HFFc6 (cell line): ENCODE data around the gene SLC23A1. TPM values are rescaled to one million over a fixed set of nuclear protein-coding genes. Genes with fewer than 3 reads are reported as not detected.
"Not testable (repeated sequence)": the region's sequence is repeated elsewhere in the genome, so short reads cannot be mapped to it uniquely, and the experiment has no call there.

Experiments
- DNase-seq: peaks from one replicate; pipeline ENCODE4 v3.0.0-alpha.2; 2018
- H3K27ac Mint-ChIP-seq: 2 replicates; pipeline ENCODE4 v1.8.0; 2020; ENCODE audit warnings: mild to moderate bottlenecking, mixed read lengths
- H3K27me3 Mint-ChIP-seq: 2 replicates; pipeline ENCODE4 v1.8.0; 2021; ENCODE audit warnings: mild to moderate bottlenecking, moderate library complexity, mixed read lengths; ENCODE audit not compliant: insufficient read depth
- H3K36me3 Mint-ChIP-seq: 2 replicates; pipeline ENCODE4 v1.8.0; 2021; ENCODE audit warnings: low read depth, mixed read lengths
- H3K4me1 Mint-ChIP-seq: 2 replicates; pipeline ENCODE4 v1.8.0; 2020; ENCODE audit warnings: low read depth, mixed read lengths
- H3K4me3 Mint-ChIP-seq: 2 replicates; pipeline ENCODE4 v1.8.0; 2020; ENCODE audit warnings: mild to moderate bottlenecking, moderate library complexity, mixed read lengths
- H3K9me3 Mint-ChIP-seq: 2 replicates; pipeline ENCODE4 v1.8.0; 2020; ENCODE audit warnings: mild to moderate bottlenecking, mixed read lengths
- total RNA-seq, 6 experiments: library from RNA; stranded (reverse); fragmentation: NEBNext Ultra II Directional; extraction: Animal tissue kit (Norgen Biotek cat#: 25700); gene quantifications; 2 replicates in 1 of 6; 3 replicates in 5 of 6; pipeline ENCODE4 v1.2.3, GENCODE V29; 2021
- TF ChIP-seq, protein P1 (sequence below): fragments of 200-600 bp; sonication (generic); IDR thresholded peaks from 2 replicates; pipeline ENCODE4 v1.5.0; 2021; ENCODE audit warnings: antibody characterized with exemption, mild to moderate bottlenecking

The SLC23A1 gene
- total RNA-seq, 6 experiments from 2014 or later, result not detected

DNA sequence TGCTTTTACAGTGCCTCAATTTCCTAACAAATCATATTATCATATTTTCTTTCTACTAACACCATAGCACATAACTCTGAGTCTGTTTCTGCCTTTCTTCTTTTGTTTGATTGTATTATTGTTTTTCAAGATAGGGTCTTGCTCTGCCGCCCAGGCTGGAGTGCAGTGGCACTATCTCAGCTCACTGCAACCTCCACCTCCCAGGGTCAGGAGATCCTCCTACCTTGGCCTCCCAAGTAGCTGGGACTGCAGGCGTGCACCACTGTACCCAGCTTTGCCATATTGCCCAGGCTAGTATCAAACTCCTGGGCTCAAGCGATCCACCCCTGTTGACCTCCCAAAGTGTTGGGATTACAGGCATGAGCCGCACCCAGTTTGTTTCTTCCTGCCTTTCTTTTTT, 22.7 kb downstream of the SLC23A1 start:
- Mint-ChIP-seq H3K27ac (no peak overlapping the region), H3K4me3 (no peak overlapping the region), H3K4me1 (peaks cover 23% of the 10 kb centered on the region), H3K36me3 (peaks cover 18% of the 10 kb centered on the region), H3K9me3 (no peaks in the 10 kb centered on the region), H3K27me3 (peaks cover 2% of the 10 kb centered on the region)
- TF ChIP-seq, protein P1, sequence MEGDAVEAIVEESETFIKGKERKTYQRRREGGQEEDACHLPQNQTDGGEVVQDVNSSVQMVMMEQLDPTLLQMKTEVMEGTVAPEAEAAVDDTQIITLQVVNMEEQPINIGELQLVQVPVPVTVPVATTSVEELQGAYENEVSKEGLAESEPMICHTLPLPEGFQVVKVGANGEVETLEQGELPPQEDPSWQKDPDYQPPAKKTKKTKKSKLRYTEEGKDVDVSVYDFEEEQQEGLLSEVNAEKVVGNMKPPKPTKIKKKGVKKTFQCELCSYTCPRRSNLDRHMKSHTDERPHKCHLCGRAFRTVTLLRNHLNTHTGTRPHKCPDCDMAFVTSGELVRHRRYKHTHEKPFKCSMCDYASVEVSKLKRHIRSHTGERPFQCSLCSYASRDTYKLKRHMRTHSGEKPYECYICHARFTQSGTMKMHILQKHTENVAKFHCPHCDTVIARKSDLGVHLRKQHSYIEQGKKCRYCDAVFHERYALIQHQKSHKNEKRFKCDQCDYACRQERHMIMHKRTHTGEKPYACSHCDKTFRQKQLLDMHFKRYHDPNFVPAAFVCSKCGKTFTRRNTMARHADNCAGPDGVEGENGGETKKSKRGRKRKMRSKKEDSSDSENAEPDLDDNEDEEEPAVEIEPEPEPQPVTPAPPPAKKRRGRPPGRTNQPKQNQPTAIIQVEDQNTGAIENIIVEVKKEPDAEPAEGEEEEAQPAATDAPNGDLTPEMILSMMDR, result no peak
- DNase-seq, result no peak

DNA sequence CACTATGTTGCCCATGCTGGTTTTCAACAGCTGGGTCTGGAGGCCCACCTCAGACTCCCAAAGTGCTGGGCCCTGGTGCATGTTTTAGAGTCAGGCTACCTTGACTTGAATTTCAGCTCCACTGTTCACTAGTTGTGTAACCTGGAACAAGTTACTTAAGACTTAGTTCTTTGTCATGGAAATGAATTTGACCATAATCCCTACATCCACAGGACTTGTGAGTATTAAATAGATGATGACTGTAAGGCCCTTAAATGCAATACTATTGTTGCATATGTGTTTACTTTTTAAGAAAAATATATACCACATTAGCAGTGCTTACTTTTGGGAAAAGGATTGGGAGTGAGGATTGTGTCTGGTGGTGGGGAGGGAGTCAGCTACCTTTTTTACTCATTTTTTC, 25.0 kb downstream of the SLC23A1 start:
- Mint-ChIP-seq H3K4me3 (no peak overlapping the region), H3K36me3 (peaks cover 13% of the 10 kb centered on the region), H3K9me3 (peaks cover 6% of the 10 kb centered on the region; the same call in 1 of the 2 replicates), H3K27ac (no peak overlapping the region), H3K4me1 (peaks cover 23% of the 10 kb centered on the region), H3K27me3 (peaks cover 2% of the 10 kb centered on the region; the same call in 1 of the 2 replicates)
- TF ChIP-seq, protein P1, result no peak
- DNase-seq, result no peak

DNA sequence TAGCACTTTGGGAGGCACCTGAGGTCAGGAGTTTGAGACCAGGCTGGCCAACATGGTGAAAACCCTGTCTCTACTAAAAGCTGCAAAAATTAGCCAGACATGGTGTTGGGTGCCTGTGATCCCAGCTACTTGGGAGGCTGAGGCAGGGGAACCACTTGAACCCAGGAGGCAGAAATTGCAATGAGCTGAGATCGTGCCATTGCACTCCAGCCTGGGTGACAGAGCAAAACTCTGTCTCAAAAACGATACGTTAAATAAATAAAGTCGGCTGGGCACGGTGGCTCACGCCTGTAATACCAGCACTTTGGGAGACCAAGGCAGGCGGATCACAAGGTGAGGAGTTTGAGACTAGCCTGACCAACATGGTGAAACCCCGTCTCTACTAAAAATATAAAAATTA, 27.2 kb downstream of the SLC23A1 start:
- H3K4me3 Mint-ChIP-seq, DNase-seq, H3K27ac Mint-ChIP-seq, H3K27me3 Mint-ChIP-seq, H3K9me3 Mint-ChIP-seq: not testable (repeated sequence)
- peaks cover 23% of the 10 kb centered on the region for H3K4me1 Mint-ChIP-seq
- H3K36me3 Mint-ChIP-seq, result peaks cover 13% of the 10 kb centered on the region

DNA sequence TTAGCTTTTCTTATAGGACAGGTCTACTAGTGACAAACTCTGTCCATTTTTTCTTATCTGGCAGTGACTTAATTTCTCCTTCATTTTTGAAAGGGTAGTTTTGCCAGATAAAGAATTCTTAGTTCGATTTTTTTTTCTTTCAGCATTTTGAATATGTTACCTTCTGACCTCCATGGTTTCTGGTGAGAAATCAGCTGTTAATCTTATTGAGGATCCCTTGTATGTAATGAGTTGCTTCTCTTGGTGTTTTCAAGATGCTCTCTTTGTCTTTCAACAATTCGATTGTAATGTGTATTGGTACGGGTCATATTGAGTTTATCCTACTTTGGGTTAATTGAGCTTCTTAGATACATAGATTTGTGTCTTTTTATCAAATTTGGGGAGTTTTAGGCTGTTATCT, 28.9 kb downstream of the SLC23A1 start:
- Mint-ChIP-seq H3K27ac (no peak overlapping the region), H3K4me1 (peaks cover 12% of the 10 kb centered on the region), H3K9me3 (peaks cover 6% of the 10 kb centered on the region; the same call in 1 of the 2 replicates), H3K4me3 (no peak overlapping the region), H3K36me3 (peaks cover 9% of the 10 kb centered on the region), H3K27me3 (peaks cover 2% of the 10 kb centered on the region; the same call in 1 of the 2 replicates)
- TF ChIP-seq, protein P1, result no peak
- no peak for DNase-seq

DNA sequence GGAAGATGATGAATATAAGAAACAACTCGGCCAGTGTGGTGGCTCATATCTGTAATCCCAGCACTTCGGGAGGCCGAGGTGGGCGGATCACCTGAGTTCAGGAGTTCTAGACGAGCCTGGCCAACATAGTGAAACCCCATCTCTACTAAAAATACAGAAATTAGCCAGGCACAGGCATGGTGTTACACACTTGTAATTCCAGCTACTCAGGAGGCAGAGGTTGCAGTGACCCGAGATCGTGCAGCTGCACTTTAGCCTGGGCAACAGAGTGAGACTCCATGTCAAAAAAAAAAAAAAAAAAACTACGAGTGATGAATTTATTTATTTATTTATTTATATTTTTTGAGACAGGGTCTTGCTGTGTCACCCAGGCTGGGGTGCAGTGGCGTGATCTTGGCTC, 35.2 kb downstream of the SLC23A1 start:
- not testable (repeated sequence) for H3K4me3 Mint-ChIP-seq, H3K9me3 Mint-ChIP-seq, H3K27ac Mint-ChIP-seq, H3K27me3 Mint-ChIP-seq, DNase-seq
- Mint-ChIP-seq H3K36me3 (peaks cover 24% of the 10 kb centered on the region; the same call in 1 of the 2 replicates), H3K4me1 (peaks cover 26% of the 10 kb centered on the region)

DNA sequence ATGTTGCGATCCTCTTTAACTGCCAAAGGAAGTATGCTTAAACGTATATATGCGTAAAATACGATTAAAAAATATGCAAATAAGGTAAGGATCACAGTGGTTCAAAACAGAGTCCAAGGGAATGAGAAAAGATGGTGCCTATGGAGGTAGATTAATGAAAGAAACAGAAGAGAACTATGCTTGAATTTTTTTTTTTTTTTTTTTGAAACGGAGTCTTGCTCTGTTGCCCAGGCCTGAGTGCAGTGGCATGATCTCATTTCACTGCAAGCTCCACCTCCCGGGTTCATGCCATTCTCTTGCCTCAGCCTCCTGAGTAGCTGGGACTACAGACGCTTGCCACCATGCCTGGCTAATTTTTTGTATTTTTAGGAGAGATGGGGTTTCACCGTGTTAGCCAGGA, 37.7 kb downstream of the SLC23A1 start:
- DNase-seq, H3K27me3 Mint-ChIP-seq, H3K4me3 Mint-ChIP-seq, H3K9me3 Mint-ChIP-seq, H3K27ac Mint-ChIP-seq: not testable (repeated sequence)
- H3K4me1 Mint-ChIP-seq, result peaks cover 40% of the 10 kb centered on the region
- H3K36me3 Mint-ChIP-seq, result peaks cover 24% of the 10 kb centered on the region; the same call in 1 of the 2 replicates

DNA sequence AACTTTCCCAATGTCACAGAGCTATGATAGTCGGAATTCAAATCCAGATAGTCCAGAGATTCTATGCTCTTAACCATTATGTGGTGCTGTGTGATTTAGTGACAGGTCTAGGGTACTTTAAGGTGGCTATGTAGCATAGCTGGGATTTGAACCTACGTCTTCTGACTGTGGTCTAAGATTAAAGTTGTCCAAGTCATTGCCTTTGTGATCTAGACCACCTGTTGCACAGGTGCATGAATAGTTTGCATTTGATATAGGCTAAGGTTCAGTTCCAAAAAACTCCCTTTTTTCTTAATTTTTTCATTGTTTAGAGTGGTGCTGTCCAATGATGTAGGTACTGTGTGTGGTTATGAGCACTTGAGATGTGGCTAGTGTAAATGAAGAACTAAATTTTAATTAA, 38.9 kb downstream of the SLC23A1 start:
- H3K4me3 Mint-ChIP-seq, result peak overlapping the region; percentile 94
- peaks cover 3% of the 10 kb centered on the region for H3K27me3 Mint-ChIP-seq

More for the DNA sequence above, 38.9 kb downstream of the SLC23A1 start:
- peaks cover 24% of the 10 kb centered on the region; the same call in 1 of the 2 replicates for H3K36me3 Mint-ChIP-seq
- no peak overlapping the region for H3K27ac Mint-ChIP-seq
- peaks cover 47% of the 10 kb centered on the region for H3K4me1 Mint-ChIP-seq
- no peak for DNase-seq
- TF ChIP-seq, protein P1, result no peak
- H3K9me3 Mint-ChIP-seq, result no peaks in the 10 kb centered on the region
